ENCODE results near the gene VSTM4. TPM values are rescaled to one million over a fixed set of nuclear protein-coding genes. Genes with fewer than 3 reads are reported as not detected.

VSTM4 gene
- total RNA-seq, 1 experiment from 2014 or later = 0.07 TPM

DNA sequence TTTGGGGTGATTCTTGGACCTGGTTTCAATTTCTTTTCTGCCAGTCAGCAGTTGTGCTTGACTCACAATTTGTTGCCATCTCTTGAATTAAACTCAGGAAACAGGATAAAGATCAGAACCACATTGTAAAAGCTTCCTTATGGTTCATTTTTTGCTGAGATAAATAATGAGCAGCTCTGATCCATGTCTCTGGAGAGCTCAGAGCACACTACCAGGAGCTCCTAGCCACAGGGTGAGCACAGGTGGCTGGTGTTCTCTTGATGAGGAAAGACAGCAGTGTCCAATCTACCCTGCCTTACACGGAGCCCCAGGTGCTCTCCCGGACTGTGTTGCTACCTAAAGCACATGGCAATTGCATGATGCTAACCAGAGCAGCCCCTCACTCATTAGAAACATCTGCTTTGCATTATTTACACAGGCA, 35.7 kb upstream of the VSTM4 start:
- H3K4me3 ChIP-seq (replicated peaks in 1 of 2; ENCODE audit: low read depth in 1 of 2, low read length in 2 of 2) = no peak overlapping the region
- BruUV-seq (replicated peaks) = no TSS peak
- no peaks in the 10 kb centered on the region for H3K79me2 ChIP-seq (ENCODE audit: insufficient read depth, low read length)
- no peaks in the 10 kb centered on the region for H3K4me1 ChIP-seq (ENCODE audit: control insufficient read depth in 1 of 2, insufficient read depth in 2 of 2, low read length in 2 of 2)
- no peak overlapping the region for H3K27ac ChIP-seq (ENCODE audit: low read depth, low read length)
- no peak overlapping the region for H2AFZ ChIP-seq (ENCODE audit: low read depth, low read length, poor library complexity, severe bottlenecking)
- H3K4me2 ChIP-seq (ENCODE audit: low read length) = no peak overlapping the region
- peaks cover 66% of the 10 kb centered on the region for H3K27me3 ChIP-seq (ENCODE audit: insufficient read depth, low read length)
- no peaks in the 10 kb centered on the region for H4K20me1 ChIP-seq (ENCODE audit: insufficient read depth)
- ATAC-seq = no peak
- no peaks in the 10 kb centered on the region for H3K9me2 ChIP-seq (ENCODE audit: insufficient read depth)
- no peaks in the 10 kb centered on the region for H3K36me3 ChIP-seq (ENCODE audit: control insufficient read depth in 1 of 2, insufficient read depth in 2 of 2, low read length in 2 of 2)
- TF ChIP-seq, protein P1, sequence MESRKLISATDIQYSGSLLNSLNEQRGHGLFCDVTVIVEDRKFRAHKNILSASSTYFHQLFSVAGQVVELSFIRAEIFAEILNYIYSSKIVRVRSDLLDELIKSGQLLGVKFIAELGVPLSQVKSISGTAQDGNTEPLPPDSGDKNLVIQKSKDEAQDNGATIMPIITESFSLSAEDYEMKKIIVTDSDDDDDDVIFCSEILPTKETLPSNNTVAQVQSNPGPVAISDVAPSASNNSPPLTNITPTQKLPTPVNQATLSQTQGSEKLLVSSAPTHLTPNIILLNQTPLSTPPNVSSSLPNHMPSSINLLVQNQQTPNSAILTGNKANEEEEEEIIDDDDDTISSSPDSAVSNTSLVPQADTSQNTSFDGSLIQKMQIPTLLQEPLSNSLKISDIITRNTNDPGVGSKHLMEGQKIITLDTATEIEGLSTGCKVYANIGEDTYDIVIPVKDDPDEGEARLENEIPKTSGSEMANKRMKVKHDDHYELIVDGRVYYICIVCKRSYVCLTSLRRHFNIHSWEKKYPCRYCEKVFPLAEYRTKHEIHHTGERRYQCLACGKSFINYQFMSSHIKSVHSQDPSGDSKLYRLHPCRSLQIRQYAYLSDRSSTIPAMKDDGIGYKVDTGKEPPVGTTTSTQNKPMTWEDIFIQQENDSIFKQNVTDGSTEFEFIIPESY (IDR thresholded peaks at IDR 0.05; ENCODE audit: extremely low read depth, insufficient replicate concordance, low read length) = no peak
- TF ChIP-seq POLR2A (IDR thresholded peaks at IDR 0.05; ENCODE audit: borderline replicate concordance, extremely low read depth, insufficient read depth, insufficient read length) (no peak), JUND (IDR thresholded peaks at IDR 0.05) (no peak), FOSL1 (IDR thresholded peaks at IDR 0.05; ENCODE audit: low read depth) (no peak), SIN3A (IDR thresholded peaks at IDR 0.05; ENCODE audit: low read depth) (no peak), EGR1 (IDR thresholded peaks at IDR 0.05; ENCODE audit: low read depth) (no peak), SP1 (IDR thresholded peaks at IDR 0.05; ENCODE audit: low read depth) (no peak), EZH2phosphoT487 (IDR thresholded peaks at IDR 0.05; ENCODE audit: borderline replicate concordance) (no peak), SRF (IDR thresholded peaks at IDR 0.05; ENCODE audit: low read depth) (no peak), TCF7L2 (IDR thresholded peaks at IDR 0.05; ENCODE audit: borderline replicate concordance, extremely low read depth, insufficient read depth, insufficient read length) (no peak), POLR2AphosphoS5 (IDR thresholded peaks at IDR 0.05; ENCODE audit: low read depth, low read length) (no peak), YY1 (IDR thresholded peaks at IDR 0.05; ENCODE audit: extremely low read depth, insufficient replicate concordance, low read depth, low read length) (no peak), ELF1 (IDR thresholded peaks at IDR 0.05; ENCODE audit: borderline replicate concordance, low read depth) (no peak), CBX3 (IDR thresholded peaks at IDR 0.05; ENCODE audit: low read depth) (no peak), ZFX (IDR thresholded peaks at IDR 0.05) (no peak), ZNF274 (IDR thresholded peaks at IDR 0.05; ENCODE audit: low read depth, low read length) (no peak)
- TF ChIP-seq, protein P2, sequence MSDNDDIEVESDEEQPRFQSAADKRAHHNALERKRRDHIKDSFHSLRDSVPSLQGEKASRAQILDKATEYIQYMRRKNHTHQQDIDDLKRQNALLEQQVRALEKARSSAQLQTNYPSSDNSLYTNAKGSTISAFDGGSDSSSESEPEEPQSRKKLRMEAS (IDR thresholded peaks at IDR 0.05) = no peak
- TF ChIP-seq, protein P3, sequence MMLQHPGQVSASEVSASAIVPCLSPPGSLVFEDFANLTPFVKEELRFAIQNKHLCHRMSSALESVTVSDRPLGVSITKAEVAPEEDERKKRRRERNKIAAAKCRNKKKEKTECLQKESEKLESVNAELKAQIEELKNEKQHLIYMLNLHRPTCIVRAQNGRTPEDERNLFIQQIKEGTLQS (IDR thresholded peaks at IDR 0.05) = no peak
- TF ChIP-seq, protein P4, sequence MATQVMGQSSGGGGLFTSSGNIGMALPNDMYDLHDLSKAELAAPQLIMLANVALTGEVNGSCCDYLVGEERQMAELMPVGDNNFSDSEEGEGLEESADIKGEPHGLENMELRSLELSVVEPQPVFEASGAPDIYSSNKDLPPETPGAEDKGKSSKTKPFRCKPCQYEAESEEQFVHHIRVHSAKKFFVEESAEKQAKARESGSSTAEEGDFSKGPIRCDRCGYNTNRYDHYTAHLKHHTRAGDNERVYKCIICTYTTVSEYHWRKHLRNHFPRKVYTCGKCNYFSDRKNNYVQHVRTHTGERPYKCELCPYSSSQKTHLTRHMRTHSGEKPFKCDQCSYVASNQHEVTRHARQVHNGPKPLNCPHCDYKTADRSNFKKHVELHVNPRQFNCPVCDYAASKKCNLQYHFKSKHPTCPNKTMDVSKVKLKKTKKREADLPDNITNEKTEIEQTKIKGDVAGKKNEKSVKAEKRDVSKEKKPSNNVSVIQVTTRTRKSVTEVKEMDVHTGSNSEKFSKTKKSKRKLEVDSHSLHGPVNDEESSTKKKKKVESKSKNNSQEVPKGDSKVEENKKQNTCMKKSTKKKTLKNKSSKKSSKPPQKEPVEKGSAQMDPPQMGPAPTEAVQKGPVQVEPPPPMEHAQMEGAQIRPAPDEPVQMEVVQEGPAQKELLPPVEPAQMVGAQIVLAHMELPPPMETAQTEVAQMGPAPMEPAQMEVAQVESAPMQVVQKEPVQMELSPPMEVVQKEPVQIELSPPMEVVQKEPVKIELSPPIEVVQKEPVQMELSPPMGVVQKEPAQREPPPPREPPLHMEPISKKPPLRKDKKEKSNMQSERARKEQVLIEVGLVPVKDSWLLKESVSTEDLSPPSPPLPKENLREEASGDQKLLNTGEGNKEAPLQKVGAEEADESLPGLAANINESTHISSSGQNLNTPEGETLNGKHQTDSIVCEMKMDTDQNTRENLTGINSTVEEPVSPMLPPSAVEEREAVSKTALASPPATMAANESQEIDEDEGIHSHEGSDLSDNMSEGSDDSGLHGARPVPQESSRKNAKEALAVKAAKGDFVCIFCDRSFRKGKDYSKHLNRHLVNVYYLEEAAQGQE (IDR thresholded peaks at IDR 0.05; ENCODE audit: low read depth) = no peak
- H3K9ac ChIP-seq (ENCODE audit: low read length) = no peak overlapping the region
- intact Hi-C loops (cut with micrococcal nuclease) = no loop called here
- CTCF ChIA-PET = interaction anchor here (0.7 kb wide), 1 partner anchor 13 kb away, joined by 3 read pairs; no protein-coding TSS in a partner anchor
- RAD21 ChIA-PET (ENCODE audit: low non-redundant PET in 1 of 2, low total read pairs in 2 of 2, uncharacterized antibody in 2 of 2, unreplicated experiment in 2 of 2) = no interaction called here
- no peak for DNase-seq (ENCODE audit: low read depth, low spot score)
- POLR2A ChIA-PET = no interaction called here
- H3K9me3 ChIP-seq (ENCODE audit: control insufficient read depth in 1 of 2, insufficient read depth in 1 of 2, low read depth in 1 of 2, low read length in 2 of 2) = no peaks in the 10 kb centered on the region
